Measurements from ENCODE around the gene PARP11. TPM values are rescaled to one million over a fixed set of nuclear protein-coding genes. Genes with fewer than 3 reads are reported as not detected.

The PARP11 gene
- total RNA-seq, 2 donors from 2014 or later: 17.7 to 19.8 TPM

DNA sequence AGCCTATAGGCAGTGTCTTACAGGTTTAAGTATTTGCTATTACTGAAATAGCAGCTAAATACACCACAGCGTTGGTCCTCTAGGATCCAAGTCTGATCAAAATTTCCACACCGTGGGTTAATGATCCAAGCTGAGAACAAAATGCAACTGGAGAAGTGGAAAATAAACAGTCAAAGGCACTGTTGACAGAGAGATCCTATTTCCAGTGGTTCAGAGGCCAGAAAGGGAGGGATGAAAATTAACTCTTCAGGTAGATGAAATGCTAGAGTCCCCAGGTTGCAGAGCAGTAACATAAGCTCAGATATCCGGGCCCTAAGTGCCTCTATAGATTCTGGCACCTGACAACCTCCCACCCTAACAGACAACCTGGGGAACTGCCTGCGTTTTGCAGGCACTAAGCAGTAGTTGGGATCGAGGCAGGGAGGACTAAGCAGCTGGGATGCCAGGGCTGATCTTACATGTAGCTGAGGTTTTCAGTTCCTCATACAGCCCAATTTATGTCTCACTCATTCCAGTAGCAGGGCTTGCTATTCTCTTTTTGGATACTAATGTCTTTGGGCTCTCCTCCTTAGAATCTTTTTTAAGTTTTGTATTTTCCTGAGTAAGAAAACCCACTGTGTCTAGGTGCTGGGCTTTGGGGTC, 77.6 kb downstream of the PARP11 start:
- ATAC-seq (no peak), DNase-seq (ENCODE audit: low spot score) (no peak)
- Mint-ChIP-seq H3K27ac (no peak overlapping the region), H3K36me3 (no peaks in the 10 kb centered on the region), H3K4me1 (ENCODE audit: low read depth in 2 of 2) (peaks cover 5 to 6% of the 10 kb centered on the region in 2 donors), H3K9me3 (no peaks in the 10 kb centered on the region), H3K27me3 (no peaks in the 10 kb centered on the region), H3K4me3 (no peak overlapping the region)

DNA sequence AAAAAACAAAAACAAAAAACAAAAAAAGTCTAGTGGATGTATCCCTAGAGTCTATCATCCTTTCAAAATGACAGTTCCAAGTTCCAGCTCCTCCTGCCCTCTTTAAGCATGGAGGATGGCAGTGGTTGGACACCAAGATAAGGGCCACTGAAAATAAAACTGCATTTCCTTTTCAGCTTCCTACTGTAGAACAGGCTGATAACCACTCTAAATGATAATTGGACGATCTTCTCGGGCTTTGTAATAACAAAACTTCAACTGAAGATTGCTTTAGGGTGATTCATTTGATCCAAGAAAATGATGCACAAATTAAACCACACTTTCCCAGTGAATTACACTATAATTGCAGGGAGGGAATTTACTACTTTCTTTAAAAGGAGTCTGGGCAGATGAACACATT, 78.1 kb downstream of the PARP11 start:
- no peak overlapping the region for H3K4me3 Mint-ChIP-seq
- H3K9me3 Mint-ChIP-seq: no peaks in the 10 kb centered on the region
- no peaks in the 10 kb centered on the region for H3K27me3 Mint-ChIP-seq
- no peak overlapping the region for H3K27ac Mint-ChIP-seq
- H3K4me1 Mint-ChIP-seq (ENCODE audit: low read depth in 2 of 2): peaks cover 2 to 6% of the 10 kb centered on the region in 2 donors
- ATAC-seq (no peak), DNase-seq (ENCODE audit: low spot score) (no peak)
- H3K36me3 Mint-ChIP-seq: no peaks in the 10 kb centered on the region

DNA sequence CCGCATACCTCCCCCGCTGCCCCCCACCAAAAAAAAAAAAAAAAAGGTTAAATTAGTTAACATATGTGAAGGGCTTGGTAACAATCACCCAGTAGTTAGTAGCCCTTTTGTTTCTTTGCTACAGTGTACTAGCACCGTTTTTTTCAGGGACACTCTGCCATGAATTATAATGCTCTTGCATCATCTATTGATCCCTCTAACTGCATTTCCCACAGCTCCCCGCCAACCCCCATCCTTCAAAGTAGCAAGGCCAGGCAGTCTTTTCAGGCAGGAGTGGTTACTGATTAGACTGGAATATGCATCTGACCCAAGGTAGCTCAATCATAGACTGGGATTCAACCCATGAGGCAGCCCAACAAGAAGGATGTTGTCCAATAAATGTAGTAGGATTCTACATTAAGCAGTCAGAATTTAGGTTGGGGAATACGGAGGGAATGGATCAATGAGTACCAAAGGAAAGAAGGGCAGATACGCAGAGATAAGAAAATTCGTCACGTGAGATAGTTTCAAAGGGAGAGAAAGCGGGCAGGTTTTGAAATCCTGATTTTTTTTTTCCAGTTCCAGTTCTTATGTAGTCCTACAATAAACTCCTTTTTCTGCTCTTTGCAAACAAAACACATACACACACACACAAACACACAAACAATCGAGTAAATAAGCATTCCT, 80.4 kb downstream of the PARP11 start:
- H3K4me3 Mint-ChIP-seq: no peak overlapping the region
- no peaks in the 10 kb centered on the region for H3K27me3 Mint-ChIP-seq
- no peak for DNase-seq (ENCODE audit: low spot score)
- no peaks in the 10 kb centered on the region for H3K9me3 Mint-ChIP-seq
- ATAC-seq: no peak
- H3K27ac Mint-ChIP-seq: no peak overlapping the region
- peaks cover 0 to 6% of the 10 kb centered on the region in 2 donors for H3K4me1 Mint-ChIP-seq (ENCODE audit: low read depth in 2 of 2)
- H3K36me3 Mint-ChIP-seq: peaks cover 6% of the 10 kb centered on the region

DNA sequence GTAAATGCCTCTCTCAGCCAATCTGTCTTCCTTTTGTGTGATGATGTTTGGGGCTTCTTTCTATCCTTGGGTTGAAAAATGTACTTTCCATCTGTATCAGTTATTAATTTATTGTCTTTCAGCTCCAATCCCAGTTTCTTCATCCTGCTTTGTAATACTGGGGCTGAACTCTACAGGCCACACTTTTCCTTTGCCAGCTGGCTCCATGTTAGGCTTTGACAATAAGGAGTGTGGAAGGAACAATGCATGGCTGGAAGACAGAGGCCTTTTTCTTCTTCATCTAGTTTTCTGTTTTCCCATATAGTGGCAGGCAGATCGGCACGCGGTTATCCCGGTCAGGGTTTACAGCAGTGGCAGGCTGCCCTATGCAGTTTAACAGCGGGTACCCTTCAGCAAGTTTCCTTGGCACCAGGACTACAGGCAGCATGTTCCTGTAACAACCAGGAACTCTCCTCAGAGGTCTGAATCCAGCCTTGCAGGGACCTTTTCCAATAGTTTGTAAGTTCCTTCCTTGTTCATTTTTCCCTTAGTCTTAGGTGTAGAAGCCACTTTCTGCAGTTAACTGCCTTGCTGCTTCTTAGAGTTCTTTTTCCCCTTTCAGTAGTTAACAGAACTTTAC, 81.8 kb downstream of the PARP11 start:
- no peak overlapping the region for H3K27ac Mint-ChIP-seq
- H3K4me3 Mint-ChIP-seq: no peak overlapping the region
- no peaks in the 10 kb centered on the region for H3K9me3 Mint-ChIP-seq
- ATAC-seq (no peak), DNase-seq (ENCODE audit: low spot score) (no peak)
- H3K4me1 Mint-ChIP-seq (ENCODE audit: low read depth in 2 of 2): peaks cover 3 to 6% of the 10 kb centered on the region in 2 donors
- no peaks in the 10 kb centered on the region for H3K27me3 Mint-ChIP-seq
- peaks cover 12% of the 10 kb centered on the region for H3K36me3 Mint-ChIP-seq

DNA sequence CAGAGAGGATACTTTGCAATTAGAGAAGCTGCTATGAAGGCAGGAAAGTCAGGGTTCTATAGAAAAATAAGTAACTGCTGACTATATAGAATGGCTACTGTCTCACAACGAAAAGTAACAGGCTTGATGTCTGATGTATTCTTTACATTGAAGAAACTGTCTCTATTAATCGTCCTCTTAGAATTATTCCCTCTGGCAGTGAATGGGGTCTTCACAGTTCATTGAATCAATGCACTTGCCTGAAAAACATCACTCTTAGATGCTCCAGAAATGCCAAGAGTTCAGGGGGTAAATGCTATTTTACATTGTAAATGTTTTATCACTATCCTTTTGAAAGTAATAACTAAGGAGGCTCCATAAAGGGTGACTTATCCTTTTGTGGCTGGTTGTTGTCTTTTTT, 82.6 kb downstream of the PARP11 start:
- Mint-ChIP-seq H3K27me3 (no peaks in the 10 kb centered on the region), H3K4me3 (no peak overlapping the region), H3K27ac (no peak overlapping the region), H3K9me3 (no peaks in the 10 kb centered on the region), H3K36me3 (peaks cover 12% of the 10 kb centered on the region), H3K4me1 (ENCODE audit: low read depth in 2 of 2) (peaks cover 3 to 6% of the 10 kb centered on the region in 2 donors)
- DNase-seq (ENCODE audit: low spot score) (no peak), ATAC-seq (no peak)

DNA sequence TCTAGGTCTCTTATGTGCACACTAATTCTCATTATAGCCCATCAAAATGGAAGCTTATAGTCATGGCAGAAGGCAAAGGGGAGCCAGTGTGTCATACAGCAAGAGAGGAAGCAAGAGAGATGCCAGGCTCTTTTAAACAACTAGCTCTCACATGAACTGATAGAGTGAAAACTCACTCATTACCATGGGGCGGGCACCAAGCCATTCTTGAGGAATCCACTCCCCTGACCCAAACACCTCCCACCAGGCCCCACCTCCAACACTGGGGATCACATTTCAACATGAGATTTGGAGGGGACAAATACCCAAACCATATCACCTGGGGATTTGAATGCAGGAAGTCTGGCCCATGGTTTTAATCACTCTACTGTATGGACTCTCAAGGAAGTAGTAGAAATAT, 83.4 kb downstream of the PARP11 start:
- no peaks in the 10 kb centered on the region for H3K27me3 Mint-ChIP-seq
- H3K4me1 Mint-ChIP-seq (ENCODE audit: low read depth in 2 of 2): peaks cover 0 to 3% of the 10 kb centered on the region in 2 donors
- no peaks in the 10 kb centered on the region for H3K9me3 Mint-ChIP-seq
- ATAC-seq: no peak
- DNase-seq (ENCODE audit: low spot score): no peak
- H3K4me3 Mint-ChIP-seq: no peak overlapping the region
- H3K36me3 Mint-ChIP-seq: peaks cover 12% of the 10 kb centered on the region
- H3K27ac Mint-ChIP-seq: no peak overlapping the region

DNA sequence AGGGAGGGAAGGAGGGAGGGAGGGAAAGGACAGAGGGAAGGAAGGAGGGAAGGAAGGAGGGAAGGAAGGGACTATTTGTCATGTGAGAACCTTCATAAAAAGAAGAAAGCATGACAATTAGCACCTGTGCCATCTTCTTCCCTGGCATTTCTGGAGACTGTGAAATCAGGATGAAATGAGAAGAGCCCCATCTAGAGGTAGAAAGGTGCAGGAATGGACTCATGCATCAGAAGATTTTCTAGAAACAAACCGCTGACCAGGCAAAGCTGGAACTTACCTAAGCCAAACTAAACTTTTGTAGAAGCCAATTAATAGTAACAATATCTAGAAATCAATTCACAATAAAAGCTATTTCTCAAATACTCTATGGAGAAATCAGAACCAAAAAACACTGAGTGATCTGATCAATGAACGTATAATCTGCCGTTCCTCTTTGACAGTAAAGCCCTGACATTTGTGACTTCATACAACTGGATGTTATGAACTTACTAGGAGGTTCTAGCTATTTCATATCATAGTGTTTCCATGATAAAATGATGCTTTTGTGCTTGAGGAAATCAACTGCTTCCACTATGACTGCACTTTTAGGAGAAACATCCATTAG, 95.9 kb downstream of the PARP11 start:
- ATAC-seq: peak in 1 of 2 donors; percentile 63
- Mint-ChIP-seq H3K4me3 (no peak overlapping the region), H3K27me3 (no peaks in the 10 kb centered on the region), H3K36me3 (peaks cover 4% of the 10 kb centered on the region), H3K27ac (no peak overlapping the region), H3K9me3 (no peaks in the 10 kb centered on the region), H3K4me1 (ENCODE audit: low read depth in 2 of 2) (peaks cover 5 to 7% of the 10 kb centered on the region in 2 donors)
- no peak for DNase-seq (ENCODE audit: low spot score)

DNA sequence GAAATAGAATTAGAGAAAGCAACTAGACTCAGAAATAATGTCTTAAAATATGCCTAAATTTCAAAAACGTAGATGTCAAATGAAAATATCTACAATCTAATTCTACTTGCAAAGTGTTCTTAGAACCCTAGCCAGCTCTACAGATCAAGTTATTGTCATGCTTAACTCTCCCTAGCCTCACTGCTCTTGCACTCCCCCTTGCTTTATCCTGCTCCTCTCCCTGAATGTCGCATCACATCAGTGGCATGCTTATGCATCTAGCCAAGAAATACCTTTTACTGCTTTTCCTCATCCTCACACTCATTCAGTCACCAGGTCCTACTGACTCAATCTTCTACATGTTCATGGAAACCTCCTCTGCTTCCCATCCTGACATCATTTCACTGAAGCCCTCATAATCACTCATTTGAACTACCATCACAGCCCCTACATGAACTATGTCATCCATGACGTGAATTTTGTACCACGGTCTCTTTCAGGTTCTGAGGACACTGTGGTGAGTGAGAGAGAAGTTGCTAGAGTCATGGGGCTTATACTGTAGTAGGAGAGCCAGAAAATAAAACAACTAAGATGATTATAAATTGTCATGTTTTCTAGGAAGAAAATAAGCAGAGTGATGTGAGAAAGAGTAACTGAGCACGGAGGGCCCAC, 97.7 kb downstream of the PARP11 start:
- Mint-ChIP-seq H3K27me3 (no peaks in the 10 kb centered on the region), H3K4me1 (ENCODE audit: low read depth in 2 of 2) (peaks cover 13 to 18% of the 10 kb centered on the region in 2 donors), H3K36me3 (peaks cover 4% of the 10 kb centered on the region), H3K27ac (no peak overlapping the region), H3K9me3 (no peaks in the 10 kb centered on the region), H3K4me3 (no peak overlapping the region)
- no peak for DNase-seq (ENCODE audit: low spot score)
- peak in 1 of 2 donors; percentile 34 for ATAC-seq

DNA sequence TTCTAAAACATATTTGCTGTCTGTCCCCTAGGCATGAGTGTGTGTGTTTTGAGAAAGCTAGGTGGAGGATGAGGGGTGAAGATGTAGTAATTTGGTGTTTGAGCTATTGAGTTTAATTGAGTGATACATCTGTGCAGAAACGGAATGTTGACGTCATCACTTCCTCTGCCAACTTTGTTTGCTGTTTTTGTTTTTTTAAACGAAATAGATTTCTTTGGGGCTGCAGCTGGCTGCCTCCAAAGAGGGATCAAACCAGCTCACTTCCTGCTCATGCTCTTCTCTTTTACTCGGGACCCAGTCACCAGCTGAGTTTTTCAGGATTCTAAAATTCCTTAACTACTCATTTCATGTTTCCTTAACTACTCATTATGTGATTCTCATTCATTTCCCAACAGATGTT, 100.8 kb downstream of the PARP11 start:
- Mint-ChIP-seq H3K4me1 (ENCODE audit: low read depth in 2 of 2) (peaks cover 13 to 18% of the 10 kb centered on the region in 2 donors), H3K9me3 (no peaks in the 10 kb centered on the region), H3K27ac (peak overlapping the region; percentile 5 to 24), H3K36me3 (peaks cover 4% of the 10 kb centered on the region), H3K4me3 (no peak overlapping the region), H3K27me3 (no peaks in the 10 kb centered on the region)
- ATAC-seq (no peak), DNase-seq (ENCODE audit: low spot score) (no peak)

DNA sequence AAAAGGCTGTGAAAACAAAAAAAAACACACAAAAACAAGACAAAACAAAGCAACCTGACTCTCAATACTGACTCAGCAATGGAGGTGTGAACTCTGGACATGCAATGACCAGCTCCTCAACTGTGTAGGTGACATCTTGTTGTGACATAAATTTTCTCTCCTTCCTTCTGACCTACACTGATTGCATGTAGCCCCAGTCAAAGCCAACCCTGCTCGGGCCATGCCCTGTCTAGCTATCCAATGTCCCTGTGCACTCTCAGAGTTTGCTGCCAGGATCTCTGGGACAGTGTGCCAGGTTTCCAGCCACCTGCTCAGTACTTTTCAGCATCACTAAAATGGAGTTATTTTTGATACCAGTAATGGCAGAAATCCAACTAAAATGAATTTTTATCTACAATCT, 101.3 kb downstream of the PARP11 start:
- Mint-ChIP-seq H3K27ac (peak overlapping the region; percentile 5 to 24), H3K4me1 (ENCODE audit: low read depth in 2 of 2) (peaks cover 13 to 18% of the 10 kb centered on the region in 2 donors), H3K9me3 (no peaks in the 10 kb centered on the region), H3K4me3 (peak overlapping the region; percentile 18), H3K27me3 (no peaks in the 10 kb centered on the region), H3K36me3 (peaks cover 4% of the 10 kb centered on the region)
- no peak for DNase-seq (ENCODE audit: low spot score)
- ATAC-seq: peak; percentile 87

DNA sequence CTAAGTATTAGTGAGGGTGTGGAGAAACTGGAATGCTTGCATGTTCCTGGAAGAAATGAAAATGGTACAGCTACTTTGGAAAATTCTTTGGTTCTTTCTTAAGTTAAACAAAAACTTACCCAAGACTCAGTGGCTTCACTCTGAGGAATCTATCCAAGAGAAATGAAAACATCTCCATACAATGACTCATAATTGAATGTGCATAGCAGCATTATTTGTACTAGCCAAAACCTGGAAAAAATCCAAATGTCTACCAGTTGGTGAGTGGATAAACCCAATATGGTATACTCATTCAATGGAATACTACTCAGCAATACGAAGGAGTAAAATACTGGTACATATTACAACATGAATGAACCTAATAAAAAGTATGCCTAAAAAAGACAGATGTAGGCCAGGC, 102.3 kb downstream of the PARP11 start:
- DNase-seq (ENCODE audit: low spot score): no peak
- H3K27me3 Mint-ChIP-seq: no peaks in the 10 kb centered on the region
- no peak for ATAC-seq
- H3K27ac Mint-ChIP-seq: peak overlapping the region in 1 of 2 donors; percentile 5
- H3K9me3 Mint-ChIP-seq: no peaks in the 10 kb centered on the region
- H3K4me3 Mint-ChIP-seq: no peak overlapping the region
- H3K4me1 Mint-ChIP-seq (ENCODE audit: low read depth in 2 of 2): peaks cover 17 to 23% of the 10 kb centered on the region in 2 donors
- peaks cover 4% of the 10 kb centered on the region for H3K36me3 Mint-ChIP-seq

DNA sequence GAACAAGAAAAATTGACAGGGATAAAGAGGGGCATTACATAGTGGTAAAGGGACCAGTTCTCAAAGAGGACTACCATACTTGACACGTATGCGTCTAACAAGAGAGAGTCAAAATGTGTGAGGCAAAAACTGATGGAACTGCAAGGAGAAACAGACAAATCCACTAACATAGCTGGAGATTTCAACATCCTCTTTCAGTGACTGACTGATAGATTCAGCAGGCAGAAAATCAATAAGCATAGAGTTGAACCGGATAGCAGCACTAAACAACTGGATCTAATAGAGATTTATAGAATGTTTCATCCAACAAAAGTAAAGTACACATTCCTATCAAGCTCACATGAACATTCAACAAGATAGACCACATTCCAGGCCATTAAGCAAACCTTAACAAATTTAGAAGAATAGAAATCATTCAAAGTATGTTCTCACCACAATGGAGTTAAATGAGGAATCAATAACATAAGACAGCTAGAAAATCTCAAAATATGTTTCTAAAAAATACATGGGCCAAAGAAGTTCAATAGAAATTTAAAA, 104.2 kb downstream of the PARP11 start:
- Mint-ChIP-seq H3K4me1 (ENCODE audit: low read depth in 2 of 2) (peaks cover 19 to 23% of the 10 kb centered on the region in 2 donors), H3K27me3 (no peaks in the 10 kb centered on the region), H3K4me3 (no peak overlapping the region), H3K27ac (no peak overlapping the region), H3K9me3 (no peaks in the 10 kb centered on the region), H3K36me3 (peaks cover 4% of the 10 kb centered on the region)
- DNase-seq (ENCODE audit: low spot score) (no peak), ATAC-seq (no peak)

DNA sequence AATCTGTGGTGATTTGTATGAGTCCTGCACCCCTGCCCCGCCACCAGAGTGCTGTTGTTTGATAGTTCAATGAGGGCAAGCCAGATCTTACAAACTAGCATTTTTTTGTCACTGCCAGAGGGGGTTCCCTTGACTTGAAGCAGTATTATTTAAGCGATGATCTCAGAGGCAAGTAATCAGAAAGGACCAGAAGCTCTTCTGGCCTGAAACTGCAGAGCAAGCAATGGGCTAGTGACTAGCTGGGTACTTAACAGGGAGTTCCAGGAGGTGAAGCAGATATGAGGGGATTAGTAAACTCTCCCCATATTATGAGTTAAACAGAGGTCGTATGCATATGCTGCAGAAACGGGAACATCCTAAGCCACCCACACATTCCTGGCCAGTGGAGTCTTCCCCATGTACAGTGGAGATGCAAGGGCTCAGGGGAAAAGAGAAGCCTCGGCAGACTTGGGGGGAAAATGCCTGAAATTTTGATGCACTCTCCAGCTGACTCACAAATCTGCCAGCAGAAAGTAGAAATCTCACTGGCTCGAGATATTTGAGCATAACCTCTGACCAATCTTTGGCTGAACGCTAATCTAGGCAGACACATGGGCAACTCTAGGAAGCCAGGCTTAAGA, 112.0 kb downstream of the PARP11 start:
- H3K27ac Mint-ChIP-seq: no peak overlapping the region
- no peaks in the 10 kb centered on the region for H3K36me3 Mint-ChIP-seq
- H3K4me3 Mint-ChIP-seq: no peak overlapping the region
- H3K9me3 Mint-ChIP-seq: no peaks in the 10 kb centered on the region
- no peaks in the 10 kb centered on the region for H3K27me3 Mint-ChIP-seq
- ATAC-seq: no peak
- H3K4me1 Mint-ChIP-seq (ENCODE audit: low read depth in 2 of 2): peaks cover 6 to 22% of the 10 kb centered on the region in 2 donors
- no peak for DNase-seq (ENCODE audit: low spot score)

Measured in natural killer cell treated with Interleukin-12 subunit alpha and Interleukin-12 subunit beta and Interleukin-15 and Interleukin-18, amount 100 ng/mL, for 72 hours (primary cell).